HG02970 (cell line): ENCODE measurements around the gene ZBTB33.

Source experiments
- ATAC-seq: cut with Tn5 transposase; IDR thresholded peaks from one replicate; pipeline ENCODE4 v1.9.1; 2021; ENCODE audit warnings: mild to moderate bottlenecking, moderate library complexity, moderate number of reproducible peaks; ENCODE audit not compliant: unreplicated experiment, low FRiP score

Gene ZBTB33

GRCh38 chrX:120262859-120263708, 12.5 kb downstream of the ZBTB33 start:
- ATAC-seq = no peak

GRCh38 chrX:120264341-120264740, 13.7 kb downstream of the ZBTB33 start:
- no peak for ATAC-seq

GRCh38 chrX:120269373-120270035, 18.9 kb downstream of the ZBTB33 start:
- no peak for ATAC-seq

- ATAC-seq = no peak
Observed at GRCh38 chrX:120270567-120270966, 20.0 kb downstream of the ZBTB33 start.

GRCh38 chrX:120271218-120271617, 20.6 kb downstream of the ZBTB33 start:
- ATAC-seq = no peak

- ATAC-seq = no peak
Observed at GRCh38 chrX:120274145-120274544, 23.5 kb downstream of the ZBTB33 start.

GRCh38 chrX:120274958-120275357, 24.3 kb downstream of the ZBTB33 start:
- no peak for ATAC-seq

GRCh38 chrX:120281021-120281624, 30.5 kb downstream of the ZBTB33 start:
- ATAC-seq = no peak

GRCh38 chrX:120281761-120282160, 31.1 kb downstream of the ZBTB33 start:
- no peak for ATAC-seq

- ATAC-seq = no peak
Observed at GRCh38 chrX:120282697-120283096, 32.1 kb downstream of the ZBTB33 start.

GRCh38 chrX:120286733-120287512, 36.3 kb downstream of the ZBTB33 start:
- no peak for ATAC-seq

GRCh38 chrX:120287513-120288112, 37.0 kb downstream of the ZBTB33 start:
- ATAC-seq = no peak

- no peak for ATAC-seq
Observed at GRCh38 chrX:120290107-120290506, 39.5 kb downstream of the ZBTB33 start.

- ATAC-seq = no peak
Observed at GRCh38 chrX:120291211-120291610, 40.6 kb downstream of the ZBTB33 start.

- no peak for ATAC-seq
Observed at GRCh38 chrX:120293015-120293414, 42.4 kb downstream of the ZBTB33 start.

GRCh38 chrX:120294651-120295050, 44.0 kb downstream of the ZBTB33 start:
- no peak for ATAC-seq

GRCh38 chrX:120297923-120298322, 47.3 kb downstream of the ZBTB33 start:
- no peak for ATAC-seq

GRCh38 chrX:120299928-120300327, 49.3 kb downstream of the ZBTB33 start:
- no peak for ATAC-seq

GRCh38 chrX:120301497-120301896, 50.9 kb downstream of the ZBTB33 start:
- no peak for ATAC-seq

GRCh38 chrX:120301960-120302359, 51.3 kb downstream of the ZBTB33 start:
- ATAC-seq = no peak
